Gastrocnemius medialis (tissue), 4 donors: ENCODE data around the gene KLHL35. TPM values are rescaled to one million over a fixed set of nuclear protein-coding genes. Genes with fewer than 3 reads are reported as not detected.

Experiments
- ATAC-seq, 2 donors: fragments of 150-250 bp; one replicate each; pipeline ENCODE4 v1.9.1; 2016
- DNase-seq, 2 donors: peaks; one replicate each; pipeline ENCODE4 v3.0.0-alpha.2; 2019
- H3K27ac ChIP-seq, 4 donors: fragments of 200-600 bp; sonication (generic); 1 replicate in 1 of 4; 2 replicates in 3 of 4; pipeline ENCODE4 v1.5.1; 2016 to 2018; ENCODE audit warnings: mild to moderate bottlenecking in 2 of 4, moderate library complexity in 1 of 4
- H3K27me3 ChIP-seq, 3 donors: fragments of 200-600 bp; sonication (generic) in 2 of 3; 1 replicate in 1 of 3; 2 replicates in 2 of 3; pipeline versions ENCODE4 v1.5.1 to v1.6.0; 2016 to 2019; ENCODE audit warnings: mild to moderate bottlenecking in 1 of 3, moderate library complexity in 1 of 3
- H3K36me3 ChIP-seq, 2 donors: fragments of 200-600 bp; sonication (generic) in 1 of 2; one replicate each; pipeline ENCODE4 v1.5.1; 2017 to 2018
- H3K4me1 ChIP-seq, 2 donors: fragments of 200-600 bp; sonication (generic) in 1 of 2; one replicate each; pipeline ENCODE4 v1.5.1; 2016 to 2017; ENCODE audit warnings: mild to moderate bottlenecking in 2 of 2
- H3K4me3 ChIP-seq, 4 donors: fragments of 200-600 bp; sonication (generic) in 3 of 4; 1 replicate in 1 of 4; 2 replicates in 3 of 4; pipeline ENCODE4 v1.5.1; 2016 to 2019; ENCODE audit warnings: mild to moderate bottlenecking in 2 of 4
- H3K9me3 ChIP-seq, 3 donors: fragments of 200-600 bp; sonication (generic) in 2 of 3; 1 replicate in 1 of 3; 2 replicates in 2 of 3; pipeline ENCODE4 v1.5.1; 2016 to 2019
- POLR2A ChIP-seq, 2 donors: fragments of 450-650 bp; IDR thresholded peaks; one replicate each; pipeline ENCODE4 v1.6.1; 2017; ENCODE audit warnings: antibody characterized with exemption in 2 of 2, mild to moderate bottlenecking in 2 of 2, moderate library complexity in 2 of 2
- in situ Hi-C, 4 donors: fragments of 200-750 bp; cut with MboI; loops; one replicate each; pipeline versions ENCODE4 v1.15.0 to v1.8.0; 2017; ENCODE audit warnings: low sequenced_read_pairs in 4 of 4
- intact Hi-C: fragments of 100-400 bp; cut with DNase I; formaldehyde crosslinking; loops from one replicate; pipeline ENCODE4 v1.15.1; 2023; ENCODE audit warnings: low total_unique reads
- total RNA-seq, 4 donors: library from RNA; depleted of rRNA; stranded (reverse); fragments of >200 nt; gene quantifications; one replicate each; pipeline versions ENCODE4 v1.1.0 to v1.2.3, GENCODE V29; 2016
- TF ChIP-seq, protein P1 (sequence below), 5 experiments: fragments of 450-650 bp in 3 of 5; fragments of 200-600 bp in 2 of 5; sonication (generic) in 2 of 5; IDR thresholded peaks in 4 of 5; conservative IDR thresholded peaks in 1 of 5; 1 replicate in 4 of 5; 2 replicates in 1 of 5; pipeline ENCODE4 v1.5.1; 2016 to 2019; ENCODE audit warnings: antibody characterized with exemption in 5 of 5, mild to moderate bottlenecking in 3 of 5, moderate library complexity in 3 of 5

Gene KLHL35
- total RNA-seq, 4 donors from 2014 or later: 0.53 to 1.8 (median 1.0) TPM; not detected in 1

DNA sequence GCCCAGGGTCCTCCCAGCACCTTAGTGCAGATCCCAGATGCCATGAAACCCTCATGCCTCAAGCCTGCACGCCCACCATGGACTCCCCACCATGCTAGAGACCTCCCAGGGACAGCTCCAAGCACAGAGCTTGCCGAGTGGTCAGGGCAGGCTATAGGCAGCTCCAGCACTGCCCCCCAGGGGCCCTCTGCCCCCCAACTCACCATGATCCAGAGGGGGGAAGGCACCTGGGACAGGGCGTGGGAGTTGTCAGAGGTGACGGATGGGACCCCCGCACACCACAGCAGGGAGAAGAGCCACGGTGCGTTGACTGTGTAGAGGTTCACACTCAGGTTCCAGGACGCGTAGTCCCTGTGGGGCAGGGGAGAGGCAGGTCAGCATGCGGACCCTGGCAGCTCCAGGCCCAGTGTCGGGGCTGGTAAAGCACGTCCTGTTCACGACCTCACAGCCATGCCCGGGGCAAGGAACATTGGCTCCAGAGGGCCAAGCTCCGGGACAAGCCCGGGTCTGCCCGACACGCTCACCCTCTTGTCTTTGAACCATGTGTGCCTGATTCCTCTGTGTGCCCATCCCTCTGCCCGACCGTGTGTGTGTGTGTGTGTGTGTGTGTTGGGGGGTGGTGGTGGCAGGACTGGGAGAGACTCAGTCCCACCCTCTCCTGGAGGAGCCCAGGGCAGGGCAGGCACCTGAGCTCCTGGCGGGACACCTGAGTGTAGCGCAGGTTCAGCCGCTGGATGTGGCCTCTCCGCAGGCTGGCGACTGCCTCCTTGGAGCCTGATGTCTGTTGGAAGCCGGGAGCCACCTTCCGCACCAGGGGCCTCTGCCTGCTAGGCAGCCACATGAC is 8.2 kb upstream of the KLHL35 start:
- Histone ChIP-seq H3K27me3 (no peaks in the 10 kb centered on the region), H3K4me3 (no peak overlapping the region), H3K36me3 (no peaks in the 10 kb centered on the region), H3K27ac (no peak overlapping the region), H3K4me1 (no peaks in the 10 kb centered on the region), H3K9me3 (no peaks in the 10 kb centered on the region)
- TF ChIP-seq, protein P1, sequence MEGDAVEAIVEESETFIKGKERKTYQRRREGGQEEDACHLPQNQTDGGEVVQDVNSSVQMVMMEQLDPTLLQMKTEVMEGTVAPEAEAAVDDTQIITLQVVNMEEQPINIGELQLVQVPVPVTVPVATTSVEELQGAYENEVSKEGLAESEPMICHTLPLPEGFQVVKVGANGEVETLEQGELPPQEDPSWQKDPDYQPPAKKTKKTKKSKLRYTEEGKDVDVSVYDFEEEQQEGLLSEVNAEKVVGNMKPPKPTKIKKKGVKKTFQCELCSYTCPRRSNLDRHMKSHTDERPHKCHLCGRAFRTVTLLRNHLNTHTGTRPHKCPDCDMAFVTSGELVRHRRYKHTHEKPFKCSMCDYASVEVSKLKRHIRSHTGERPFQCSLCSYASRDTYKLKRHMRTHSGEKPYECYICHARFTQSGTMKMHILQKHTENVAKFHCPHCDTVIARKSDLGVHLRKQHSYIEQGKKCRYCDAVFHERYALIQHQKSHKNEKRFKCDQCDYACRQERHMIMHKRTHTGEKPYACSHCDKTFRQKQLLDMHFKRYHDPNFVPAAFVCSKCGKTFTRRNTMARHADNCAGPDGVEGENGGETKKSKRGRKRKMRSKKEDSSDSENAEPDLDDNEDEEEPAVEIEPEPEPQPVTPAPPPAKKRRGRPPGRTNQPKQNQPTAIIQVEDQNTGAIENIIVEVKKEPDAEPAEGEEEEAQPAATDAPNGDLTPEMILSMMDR (IDR thresholded peaks at IDR 0.05 in 4 of 5, conservative IDR thresholded peaks at IDR 0.05 in 1 of 5): no peak
- no peak for TF ChIP-seq POLR2A (IDR thresholded peaks at IDR 0.05)
- ATAC-seq (no peak), DNase-seq (no peak)
- in situ Hi-C loops: no loop called here
- intact Hi-C loops: no loop called here

DNA sequence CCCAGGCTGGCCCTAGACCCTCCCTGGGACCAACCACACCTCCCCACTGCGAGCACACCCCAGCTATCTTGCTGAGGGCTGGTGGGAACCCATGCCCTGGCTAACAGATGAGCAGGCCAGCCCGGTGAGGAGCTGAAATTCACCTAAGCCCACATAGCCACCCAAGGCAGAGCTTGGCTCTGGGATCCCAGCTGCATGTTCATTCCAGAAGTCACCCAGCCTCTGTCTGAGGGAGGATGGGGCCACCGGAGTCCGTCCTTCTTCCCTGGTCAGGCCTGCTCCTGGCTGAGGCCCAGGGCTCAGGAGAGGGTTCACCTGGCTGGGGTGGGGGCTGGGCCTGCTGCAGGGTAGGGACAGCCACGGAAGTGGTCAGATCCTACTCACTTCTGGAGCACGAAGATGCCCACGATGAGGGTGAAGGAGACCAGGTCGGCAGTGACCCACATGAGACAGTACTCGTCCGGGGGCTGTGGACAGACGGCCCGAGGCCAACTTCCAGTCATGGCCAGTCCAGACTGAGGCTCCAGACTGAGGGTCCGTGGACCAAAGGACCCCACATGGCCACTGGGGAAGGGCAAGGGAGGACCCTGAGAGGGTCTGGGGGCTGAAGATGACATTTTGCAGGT is 6.6 kb upstream of the KLHL35 start:
- intact Hi-C loops: no loop called here
- in situ Hi-C loops: no loop called here
- DNase-seq (no peak), ATAC-seq (no peak)
- no peaks in the 10 kb centered on the region for H3K27me3 ChIP-seq
- H3K9me3 ChIP-seq: no peaks in the 10 kb centered on the region
- no peak overlapping the region for H3K27ac ChIP-seq
- no peak for TF ChIP-seq POLR2A (IDR thresholded peaks at IDR 0.05)
- TF ChIP-seq, protein P1 (IDR thresholded peaks at IDR 0.05 in 4 of 5, conservative IDR thresholded peaks at IDR 0.05 in 1 of 5): no peak
- no peaks in the 10 kb centered on the region for H3K36me3 ChIP-seq
- H3K4me1 ChIP-seq: no peaks in the 10 kb centered on the region
- H3K4me3 ChIP-seq: no peak overlapping the region

GRCh38 chr11:75439026-75439425 is 6.0 kb upstream of the KLHL35 start:
- Histone ChIP-seq H3K27ac (no peak overlapping the region), H3K36me3 (no peaks in the 10 kb centered on the region), H3K27me3 (no peaks in the 10 kb centered on the region), H3K4me3 (no peak overlapping the region), H3K4me1 (no peaks in the 10 kb centered on the region), H3K9me3 (no peaks in the 10 kb centered on the region)
- intact Hi-C loops: no loop called here
- no peak for TF ChIP-seq POLR2A (IDR thresholded peaks at IDR 0.05)
- TF ChIP-seq, protein P1 (IDR thresholded peaks at IDR 0.05 in 4 of 5, conservative IDR thresholded peaks at IDR 0.05 in 1 of 5): no peak
- ATAC-seq (no peak), DNase-seq (no peak)
- in situ Hi-C loops: no loop called here

GRCh38 chr11:75437966-75438659 is 5.1 kb upstream of the KLHL35 start:
- no peaks in the 10 kb centered on the region for H3K36me3 ChIP-seq
- H3K27ac ChIP-seq: no peak overlapping the region
- DNase-seq: no peak
- TF ChIP-seq, protein P1 (IDR thresholded peaks at IDR 0.05 in 4 of 5, conservative IDR thresholded peaks at IDR 0.05 in 1 of 5): no peak
- TF ChIP-seq POLR2A (IDR thresholded peaks at IDR 0.05): no peak
- H3K4me1 ChIP-seq: no peaks in the 10 kb centered on the region
- in situ Hi-C loops: no loop called here
- no peaks in the 10 kb centered on the region for H3K9me3 ChIP-seq
- H3K27me3 ChIP-seq: peaks cover 1 to 6% (median 2%) of the 10 kb centered on the region in 3 donors
- intact Hi-C loops: no loop called here
- H3K4me3 ChIP-seq: no peak overlapping the region
- no peak for ATAC-seq
